ENCODE data around the gene OXSR1.

- TF ChIP-seq EZH2 (IDR thresholded peaks at IDR 0.05; ENCODE audit: borderline replicate concordance, low read length) (no peak), CTCF (conservative IDR thresholded peaks at IDR 0.05 in 1 of 2, IDR thresholded peaks at IDR 0.05 in 1 of 2; ENCODE audit: extremely low read depth in 1 of 2, insufficient read depth in 1 of 2, low read depth in 1 of 2, low read length in 2 of 2) (no peak)
Observed at GRCh38 chr3:38245930-38246329, 80.6 kb downstream of the OXSR1 start.

Data from mammary epithelial cell (primary cell).